Neural cell (in vitro differentiated cells): ENCODE measurements around the gene RGS3. TPM values are rescaled to one million over a fixed set of nuclear protein-coding genes. Genes with fewer than 3 reads are reported as not detected.

Source experiments
- H2AFZ ChIP-seq: fragments of 200-600, 300-800 bp; sonication (generic), shearing (Covaris generic); 2 replicates; pipeline ENCODE4 v1.6.0; 2014; ENCODE audit warnings: low read depth, mild to moderate bottlenecking, antibody characterized with exemption, low read length, moderate library complexity
- H3F3A ChIP-seq: fragments of 200-600 bp; shearing (Covaris generic); 2 replicates; pipeline ENCODE4 v1.6.1; 2016; ENCODE audit warnings: mild to moderate bottlenecking, moderate library complexity, mixed read lengths, antibody characterized with exemption, low read length; ENCODE audit not compliant: insufficient read depth, poor library complexity, severe bottlenecking
- H3K27ac ChIP-seq: fragments of 200-600, 300-800 bp; sonication (generic), shearing (Covaris generic); 2 replicates; pipeline ENCODE4 v1.5.1; 2014; ENCODE audit warnings: mild to moderate bottlenecking, low read length, moderate library complexity
- H3K27me3 ChIP-seq: fragments of 300-800, 200-600 bp; sonication (generic), shearing (Covaris generic); 2 replicates; pipeline ENCODE4 v1.6.0; 2014; ENCODE audit warnings: mild to moderate bottlenecking, low read depth, low read length, moderate library complexity; ENCODE audit not compliant: insufficient read depth
- H3K36me3 ChIP-seq: fragments of 300-800, 200-600 bp; sonication (generic), shearing (Covaris generic); 2 replicates; pipeline ENCODE4 v1.5.1; 2014; ENCODE audit warnings: mild to moderate bottlenecking, antibody characterized with exemption, low read length, moderate library complexity; ENCODE audit not compliant: insufficient read depth
- H3K4me2 ChIP-seq: fragments of 300-800, 200-600 bp; sonication (generic), shearing (Covaris generic); 2 replicates; pipeline ENCODE4 v1.6.0; 2014; ENCODE audit warnings: mild to moderate bottlenecking, low read length
- H3K4me3 ChIP-seq: fragments of 300-800, 200-600 bp; sonication (generic), shearing (Covaris generic); 2 replicates; pipeline ENCODE4 v1.5.1; 2014; ENCODE audit warnings: mild to moderate bottlenecking, low read length, moderate library complexity
- H3K79me2 ChIP-seq: fragments of 200-600 bp; shearing (Covaris generic); replicated peaks from 2 replicates; pipeline ENCODE4 v1.6.0; 2014; ENCODE audit warnings: mild to moderate bottlenecking, low read length, moderate library complexity; ENCODE audit not compliant: insufficient read depth
- H3K9ac ChIP-seq: fragments of 300-800, 200-600 bp; sonication (generic), shearing (Covaris generic); 2 replicates; pipeline ENCODE4 v1.6.1; 2016; ENCODE audit warnings: mild to moderate bottlenecking, low read length, mixed read lengths
- H3K9me2 ChIP-seq: fragments of 200-600 bp; shearing (Covaris generic); 2 replicates; pipeline ENCODE4 v1.6.1; 2016; ENCODE audit warnings: mild to moderate bottlenecking, low read length, mixed read lengths; ENCODE audit not compliant: insufficient read depth
- H3K9me3 ChIP-seq: fragments of 200-600, 300-800 bp; sonication (generic), shearing (Covaris generic); 2 replicates; pipeline ENCODE4 v1.6.1; 2016; ENCODE audit warnings: mild to moderate bottlenecking, mixed run types, low read length, moderate library complexity, mixed read lengths
- H4K20me1 ChIP-seq: fragments of 200-600 bp; shearing (Covaris generic); 2 replicates; pipeline ENCODE4 v1.6.1; 2016; ENCODE audit warnings: mild to moderate bottlenecking, mixed run types; ENCODE audit not compliant: insufficient read depth
- EP300 ChIP-seq: fragments of 450-650 bp; conservative IDR thresholded peaks from 2 replicates; pipeline ENCODE4 v1.6.1; 2014; ENCODE audit warnings: antibody characterized with exemption, mild to moderate bottlenecking, moderate library complexity; ENCODE audit not compliant: poor library complexity, severe bottlenecking
- EZH2 ChIP-seq: fragments of 200-600, 300-800 bp; shearing (Covaris generic), sonication (generic); IDR thresholded peaks from 2 replicates; pipeline ENCODE4 v1.6.1; 2014; ENCODE audit warnings: antibody characterized with exemption, low read length, borderline replicate concordance, mild to moderate bottlenecking; ENCODE audit not compliant: insufficient read depth, poor library complexity, severe bottlenecking
- MXI1 ChIP-seq: fragments of 450-650 bp; conservative IDR thresholded peaks from 2 replicates; pipeline ENCODE4 v1.6.1; 2014; ENCODE audit warnings: antibody characterized with exemption, mild to moderate bottlenecking; ENCODE audit not compliant: poor library complexity, severe bottlenecking
- POLR2AphosphoS5 ChIP-seq: IDR thresholded peaks from 2 replicates; pipeline ENCODE4 v1.6.1; 2012
- RAD21 ChIP-seq: fragments of 450-650 bp; conservative IDR thresholded peaks from 2 replicates; pipeline ENCODE4 v1.6.1; 2014; ENCODE audit warnings: antibody characterized with exemption, mild to moderate bottlenecking, moderate library complexity
- SMC3 ChIP-seq: fragments of 450-650 bp; conservative IDR thresholded peaks from 2 replicates; pipeline ENCODE4 v1.6.1; 2014; ENCODE audit warnings: antibody characterized with exemption, mild to moderate bottlenecking, moderate library complexity; ENCODE audit not compliant: poor library complexity
- TAF1 ChIP-seq: IDR thresholded peaks from 2 replicates; pipeline ENCODE4 v1.6.1; 2012; ENCODE audit warnings: low read depth
- polyA plus RNA-seq: library from polyadenylated mRNA; depleted of rRNA; stranded (reverse); fragments of >200 nt; gene quantifications from 2 replicates; pipeline ENCODE4 v1.2.3, GENCODE V29; 2014
- TF ChIP-seq, protein P1 (sequence below): fragments of 450-650 bp; IDR thresholded peaks from 2 replicates; pipeline ENCODE4 v1.5.1; 2014; ENCODE audit warnings: antibody characterized with exemption, mild to moderate bottlenecking, moderate library complexity; ENCODE audit not compliant: poor library complexity, severe bottlenecking
- TF ChIP-seq, protein P2 (sequence below): IDR thresholded peaks from 2 replicates; pipeline ENCODE4 v1.6.1; 2012; ENCODE audit warnings: borderline replicate concordance

The RGS3 gene
- polyA plus RNA-seq, 1 donor from 2014 or later, result 25.3 TPM

- Histone ChIP-seq H3K27ac (no peak overlapping the region), H4K20me1 (no peaks in the 10 kb centered on the region), H3K9me2 (no peaks in the 10 kb centered on the region), H2AFZ (no peak overlapping the region), H3K36me3 (no peaks in the 10 kb centered on the region), H3K79me2 (no peaks in the 10 kb centered on the region), H3K4me2 (no peak overlapping the region), H3K4me3 (no peak overlapping the region), H3K9me3 (no peaks in the 10 kb centered on the region), H3K27me3 (no peaks in the 10 kb centered on the region), H3F3A (no peaks in the 10 kb centered on the region), H3K9ac (no peak overlapping the region)
- no peak for TF ChIP-seq SMC3
Observed at GRCh38 chr9:113516840-113517577, 53.5 kb downstream of the RGS3 start.

- Histone ChIP-seq H3K79me2 (no peaks in the 10 kb centered on the region), H3K36me3 (no peaks in the 10 kb centered on the region), H3F3A (no peaks in the 10 kb centered on the region), H3K9me2 (no peaks in the 10 kb centered on the region), H3K27ac (no peak overlapping the region), H3K9ac (no peak overlapping the region), H3K4me2 (no peak overlapping the region), H3K4me3 (no peak overlapping the region), H3K9me3 (no peaks in the 10 kb centered on the region), H3K27me3 (no peaks in the 10 kb centered on the region), H4K20me1 (no peaks in the 10 kb centered on the region), H2AFZ (no peak overlapping the region)
- TF ChIP-seq SMC3, result no peak
- no peak for TF ChIP-seq POLR2AphosphoS5
Observed at GRCh38 chr9:113519426-113520108, 56.0 kb downstream of the RGS3 start.

- Histone ChIP-seq H3K9ac (no peak overlapping the region), H3K9me2 (no peaks in the 10 kb centered on the region), H3K27me3 (no peaks in the 10 kb centered on the region), H3K4me3 (no peak overlapping the region), H3K4me2 (no peak overlapping the region), H2AFZ (no peak overlapping the region), H4K20me1 (no peaks in the 10 kb centered on the region), H3F3A (no peaks in the 10 kb centered on the region), H3K36me3 (no peaks in the 10 kb centered on the region), H3K9me3 (no peaks in the 10 kb centered on the region), H3K79me2 (no peaks in the 10 kb centered on the region), H3K27ac (no peak overlapping the region)
- TF ChIP-seq EP300, result no peak
- no peak for TF ChIP-seq MXI1
- no peak for TF ChIP-seq RAD21
- TF ChIP-seq SMC3, result no peak
- TF ChIP-seq, protein P1, sequence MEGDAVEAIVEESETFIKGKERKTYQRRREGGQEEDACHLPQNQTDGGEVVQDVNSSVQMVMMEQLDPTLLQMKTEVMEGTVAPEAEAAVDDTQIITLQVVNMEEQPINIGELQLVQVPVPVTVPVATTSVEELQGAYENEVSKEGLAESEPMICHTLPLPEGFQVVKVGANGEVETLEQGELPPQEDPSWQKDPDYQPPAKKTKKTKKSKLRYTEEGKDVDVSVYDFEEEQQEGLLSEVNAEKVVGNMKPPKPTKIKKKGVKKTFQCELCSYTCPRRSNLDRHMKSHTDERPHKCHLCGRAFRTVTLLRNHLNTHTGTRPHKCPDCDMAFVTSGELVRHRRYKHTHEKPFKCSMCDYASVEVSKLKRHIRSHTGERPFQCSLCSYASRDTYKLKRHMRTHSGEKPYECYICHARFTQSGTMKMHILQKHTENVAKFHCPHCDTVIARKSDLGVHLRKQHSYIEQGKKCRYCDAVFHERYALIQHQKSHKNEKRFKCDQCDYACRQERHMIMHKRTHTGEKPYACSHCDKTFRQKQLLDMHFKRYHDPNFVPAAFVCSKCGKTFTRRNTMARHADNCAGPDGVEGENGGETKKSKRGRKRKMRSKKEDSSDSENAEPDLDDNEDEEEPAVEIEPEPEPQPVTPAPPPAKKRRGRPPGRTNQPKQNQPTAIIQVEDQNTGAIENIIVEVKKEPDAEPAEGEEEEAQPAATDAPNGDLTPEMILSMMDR, result no peak
- no peak for TF ChIP-seq EZH2
- no peak for TF ChIP-seq POLR2AphosphoS5
- TF ChIP-seq TAF1, result no peak
- TF ChIP-seq, protein P2, sequence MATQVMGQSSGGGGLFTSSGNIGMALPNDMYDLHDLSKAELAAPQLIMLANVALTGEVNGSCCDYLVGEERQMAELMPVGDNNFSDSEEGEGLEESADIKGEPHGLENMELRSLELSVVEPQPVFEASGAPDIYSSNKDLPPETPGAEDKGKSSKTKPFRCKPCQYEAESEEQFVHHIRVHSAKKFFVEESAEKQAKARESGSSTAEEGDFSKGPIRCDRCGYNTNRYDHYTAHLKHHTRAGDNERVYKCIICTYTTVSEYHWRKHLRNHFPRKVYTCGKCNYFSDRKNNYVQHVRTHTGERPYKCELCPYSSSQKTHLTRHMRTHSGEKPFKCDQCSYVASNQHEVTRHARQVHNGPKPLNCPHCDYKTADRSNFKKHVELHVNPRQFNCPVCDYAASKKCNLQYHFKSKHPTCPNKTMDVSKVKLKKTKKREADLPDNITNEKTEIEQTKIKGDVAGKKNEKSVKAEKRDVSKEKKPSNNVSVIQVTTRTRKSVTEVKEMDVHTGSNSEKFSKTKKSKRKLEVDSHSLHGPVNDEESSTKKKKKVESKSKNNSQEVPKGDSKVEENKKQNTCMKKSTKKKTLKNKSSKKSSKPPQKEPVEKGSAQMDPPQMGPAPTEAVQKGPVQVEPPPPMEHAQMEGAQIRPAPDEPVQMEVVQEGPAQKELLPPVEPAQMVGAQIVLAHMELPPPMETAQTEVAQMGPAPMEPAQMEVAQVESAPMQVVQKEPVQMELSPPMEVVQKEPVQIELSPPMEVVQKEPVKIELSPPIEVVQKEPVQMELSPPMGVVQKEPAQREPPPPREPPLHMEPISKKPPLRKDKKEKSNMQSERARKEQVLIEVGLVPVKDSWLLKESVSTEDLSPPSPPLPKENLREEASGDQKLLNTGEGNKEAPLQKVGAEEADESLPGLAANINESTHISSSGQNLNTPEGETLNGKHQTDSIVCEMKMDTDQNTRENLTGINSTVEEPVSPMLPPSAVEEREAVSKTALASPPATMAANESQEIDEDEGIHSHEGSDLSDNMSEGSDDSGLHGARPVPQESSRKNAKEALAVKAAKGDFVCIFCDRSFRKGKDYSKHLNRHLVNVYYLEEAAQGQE, result no peak
Observed at GRCh38 chr9:113520109-113520642, 56.6 kb downstream of the RGS3 start.
